Caco-2 (cell line): ENCODE results near the gene SOX30. TPM values are rescaled to one million over a fixed set of nuclear protein-coding genes. Genes with fewer than 3 reads are reported as not detected.
A peak's percentile ranks its signal among the peaks of the same experiment; 100 is the strongest.

Experiments
- BruUV-seq: library from RNA; stranded (reverse); fragments of 400-500 nt; replicated peaks from 2 replicates; lab custom pipeline; 2021; lab: Mats Ljungman, UMichigan
- CTCF ChIA-PET: fragments of 300-600 bp; sonication (Branson Sonifier 250); formaldehyde crosslinking; loops from one replicate; lab custom pipeline; 2022; ENCODE audit warnings: antibody characterized with exemption; lab: Charles Lee
- POLR2A ChIA-PET: fragments of 300-600 bp; sonication (Branson Sonifier 250); formaldehyde crosslinking; loops from one replicate; lab custom pipeline; 2022; ENCODE audit warnings: antibody characterized with exemption; lab: Charles Lee
- DNase-seq, 2 experiments: peaks; one replicate each; pipeline versions ENCODE4 v3.0.0 to v3.0.0-alpha.2; 2020 to 2022
- H3K27me3 ChIP-seq: replicated peaks from 2 replicates; pipeline ENCODE4 v1.6.0; 2011; ENCODE audit warnings: low read length; ENCODE audit not compliant: control insufficient read depth, insufficient read depth
- H3K36me3 ChIP-seq: 2 replicates; pipeline ENCODE4 v1.5.1; 2011; ENCODE audit warnings: low read length; ENCODE audit not compliant: control insufficient read depth, insufficient read depth
- H3K4me1 ChIP-seq: fragments of 250-450 bp; sonication (Bioruptor Pico); 2 replicates; pipeline ENCODE4 v1.5.1; 2020; ENCODE audit warnings: mild to moderate bottlenecking
- H3K4me3 ChIP-seq: 2 replicates; pipeline ENCODE4 v1.5.1; 2011; ENCODE audit warnings: low read depth, mild to moderate bottlenecking, control low read depth, low read length
- H3K9me3 ChIP-seq: fragments of 250-450 bp; sonication (Bioruptor Pico); 2 replicates; pipeline ENCODE4 v1.5.1; 2020; ENCODE audit warnings: mild to moderate bottlenecking, moderate library complexity
- H3K27ac Mint-ChIP-seq: one replicate; pipeline ENCODE4 v1.8.0; 2022; ENCODE audit warnings: mixed read lengths; ENCODE audit not compliant: unreplicated experiment
- H3K27me3 Mint-ChIP-seq: one replicate; pipeline ENCODE4 v1.8.0; 2022; ENCODE audit warnings: mixed read lengths; ENCODE audit not compliant: insufficient read depth, unreplicated experiment
- H3K36me3 Mint-ChIP-seq: one replicate; pipeline ENCODE4 v1.8.0; 2022; ENCODE audit warnings: mild to moderate bottlenecking, mixed read lengths; ENCODE audit not compliant: insufficient read depth, unreplicated experiment
- H3K4me1 Mint-ChIP-seq: one replicate; pipeline ENCODE4 v1.8.0; 2022; ENCODE audit warnings: low read depth, mixed read lengths; ENCODE audit not compliant: unreplicated experiment
- H3K4me3 Mint-ChIP-seq: one replicate; pipeline ENCODE4 v1.8.0; 2022; ENCODE audit warnings: mild to moderate bottlenecking, moderate library complexity, mixed read lengths; ENCODE audit not compliant: unreplicated experiment
- H3K9me3 Mint-ChIP-seq: one replicate; pipeline ENCODE4 v1.8.0; 2022; ENCODE audit warnings: mixed read lengths; ENCODE audit not compliant: unreplicated experiment
- CTCF ChIP-seq, 2 experiments: fragments of 200-600 bp in 1 of 2; IDR thresholded peaks; 1 replicate in 1 of 2; 2 replicates in 1 of 2; pipeline versions ENCODE4 v1.5.1 to v1.8.0; 2011 to 2022; ENCODE audit warnings: antibody characterized with exemption in 1 of 2, control low read depth in 1 of 2, inconsistent platforms in 1 of 2, low read depth in 1 of 2, low read length in 1 of 2, mild to moderate bottlenecking in 1 of 2, moderate library complexity in 1 of 2; ENCODE audit not compliant: insufficient read depth in 1 of 2, severe bottlenecking in 1 of 2, unreplicated experiment in 1 of 2
- intact Hi-C: fragments of 100-400 bp; cut with micrococcal nuclease; formaldehyde crosslinking; loops from one replicate; pipeline ENCODE4 v1.10.0; 2022; ENCODE audit not compliant: unreplicated experiment
- total RNA-seq: library from RNA; stranded (reverse); gene quantifications from 2 replicates; pipeline ENCODE4 v1.2.3, GENCODE V29; 2022

Gene SOX30
- total RNA-seq, 1 experiment from 2014 or later, result 2.9 TPM

GRCh38 chr5:157608972-157609565 is 43.2 kb downstream of the SOX30 start:
- no peak overlapping the region for H3K4me3 Mint-ChIP-seq
- intact Hi-C loops, result no loop called here
- no peak overlapping the region for H3K27ac Mint-ChIP-seq
- CTCF ChIA-PET, result interaction anchor here (1.0 kb wide), 1 partner anchor 15 kb away, joined by 4 read pairs; no protein-coding TSS in a partner anchor
- Histone ChIP-seq H3K4me1 (peaks cover 38% of the 10 kb centered on the region), H3K4me3 (no peak overlapping the region), H3K27me3 (no peaks in the 10 kb centered on the region), H3K36me3 (no peaks in the 10 kb centered on the region; the same call in 1 of the 2 replicates), H3K9me3 (no peaks in the 10 kb centered on the region)
- POLR2A ChIA-PET, result no interaction called here
- H3K27me3 Mint-ChIP-seq, result no peaks in the 10 kb centered on the region
- peaks cover 39% of the 10 kb centered on the region for H3K4me1 Mint-ChIP-seq
- no peaks in the 10 kb centered on the region for H3K9me3 Mint-ChIP-seq
- no peaks in the 10 kb centered on the region for H3K36me3 Mint-ChIP-seq
- BruUV-seq, result no TSS peak
- no peak for DNase-seq
- TF ChIP-seq CTCF (IDR thresholded peaks at IDR 0.05; ENCODE audit: insufficient read depth in 1 of 2, low read depth in 1 of 2, low read length in 1 of 2, severe bottlenecking in 1 of 2, unreplicated experiment in 1 of 2), result no peak

- peaks cover 24% of the 10 kb centered on the region for H3K4me1 Mint-ChIP-seq
- POLR2A ChIA-PET, result no interaction called here
- no TSS peak for BruUV-seq
- no peaks in the 10 kb centered on the region for H3K9me3 Mint-ChIP-seq
- Histone ChIP-seq H3K4me3 (no peak overlapping the region), H3K36me3 (no peaks in the 10 kb centered on the region; the same call in 1 of the 2 replicates), H3K27me3 (no peaks in the 10 kb centered on the region), H3K4me1 (peaks cover 26% of the 10 kb centered on the region), H3K9me3 (no peaks in the 10 kb centered on the region)
- H3K4me3 Mint-ChIP-seq, result no peak overlapping the region
- no peak for TF ChIP-seq CTCF (IDR thresholded peaks at IDR 0.05; ENCODE audit: insufficient read depth in 1 of 2, low read depth in 1 of 2, low read length in 1 of 2, severe bottlenecking in 1 of 2, unreplicated experiment in 1 of 2)
- CTCF ChIA-PET, result no interaction called here
- peak overlapping the region; percentile 23 for H3K27ac Mint-ChIP-seq
- peak in 1 of 2 experiments; percentile 14 for DNase-seq
- no peaks in the 10 kb centered on the region for H3K27me3 Mint-ChIP-seq
- intact Hi-C loops, result no loop called here
- no peaks in the 10 kb centered on the region for H3K36me3 Mint-ChIP-seq
These were observed 44.7 kb downstream of the SOX30 start for GRCh38 chr5:157607371-157608161.

GRCh38 chr5:157606046-157606445 is 46.2 kb downstream of the SOX30 start:
- peaks cover 12% of the 10 kb centered on the region for H3K4me1 Mint-ChIP-seq
- H3K27ac Mint-ChIP-seq, result no peak overlapping the region
- POLR2A ChIA-PET, result no interaction called here
- H3K27me3 Mint-ChIP-seq, result no peaks in the 10 kb centered on the region
- CTCF ChIA-PET, result no interaction called here
- no peaks in the 10 kb centered on the region for H3K36me3 Mint-ChIP-seq
- no peaks in the 10 kb centered on the region for H3K9me3 ChIP-seq
- H3K4me3 Mint-ChIP-seq, result no peak overlapping the region
- BruUV-seq, result no TSS peak
- H3K4me3 ChIP-seq, result no peak overlapping the region
- H3K4me1 ChIP-seq, result peaks cover 14% of the 10 kb centered on the region; the same call in 1 of the 2 replicates
- intact Hi-C loops, result no loop called here
- TF ChIP-seq CTCF (IDR thresholded peaks at IDR 0.05; ENCODE audit: insufficient read depth in 1 of 2, low read depth in 1 of 2, low read length in 1 of 2, severe bottlenecking in 1 of 2, unreplicated experiment in 1 of 2), result no peak
- H3K36me3 ChIP-seq, result no peaks in the 10 kb centered on the region; the same call in 1 of the 2 replicates
- DNase-seq, result no peak
- no peaks in the 10 kb centered on the region for H3K9me3 Mint-ChIP-seq
- no peaks in the 10 kb centered on the region for H3K27me3 ChIP-seq
